ENCODE results near the gene CARHSP1. TPM values are rescaled to one million over a fixed set of nuclear protein-coding genes. Genes with fewer than 3 reads are reported as not detected.
A peak's percentile ranks its signal among the peaks of the same experiment; 100 is the strongest.

CARHSP1 gene
- 60.6 and 93.6 TPM in 2 replicates for polyA plus RNA-seq (2012; rRNA removed)
- 41.7 and 53.3 TPM in 2 replicates for polyA plus RNA-seq (2012; cell fraction: cytosol; rRNA removed)
- 56.6 and 82.5 TPM in 2 replicates for polyA plus RNA-seq (2012; cell fraction: nucleus; rRNA removed)

DNA sequence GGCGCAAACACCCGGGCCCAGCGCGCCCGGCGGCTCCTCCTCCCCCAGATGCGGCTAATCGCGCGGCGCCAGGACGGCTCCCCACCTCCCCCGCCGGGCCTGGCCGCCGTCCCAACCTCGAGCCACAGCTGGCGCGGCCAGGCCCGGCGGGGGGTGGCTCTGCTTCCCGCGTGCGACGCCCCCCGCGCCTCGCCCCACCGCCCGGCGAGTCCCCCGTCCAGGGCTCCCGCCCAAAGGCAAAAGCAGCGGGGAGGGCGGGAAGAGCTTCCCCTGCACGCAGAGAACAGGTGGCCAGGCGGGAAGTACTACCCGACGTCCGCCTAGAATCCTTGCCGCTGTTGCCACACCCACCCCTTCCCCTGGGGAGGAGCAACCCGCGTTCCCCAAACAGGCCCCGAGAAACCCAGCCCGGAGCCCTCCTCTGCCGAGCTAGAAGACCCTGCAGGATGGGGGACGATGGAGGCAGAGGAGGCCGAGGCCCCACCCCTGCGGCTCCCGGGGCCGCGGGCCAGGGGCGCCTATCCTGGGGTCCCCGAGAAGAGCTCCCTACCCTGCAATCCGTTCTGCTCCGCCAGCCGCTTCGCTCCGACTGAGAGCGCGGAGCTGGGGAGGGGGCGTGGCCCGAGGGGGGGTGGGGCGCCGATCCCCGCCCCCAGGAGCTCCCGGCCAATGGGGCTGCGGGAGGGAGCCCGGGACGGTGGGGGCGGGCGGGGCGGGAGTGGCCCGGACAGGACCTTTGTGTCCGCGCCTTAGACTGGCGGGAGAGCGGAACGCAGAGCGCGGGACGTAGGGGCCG is at the start of gene CARHSP1:
Gene CARHSP1 (minus strand): TSS at position 591 of the 796 bp plus-strand sequence. CDS start 9,678 bp downstream, outside the sequence.
- CTCF ChIA-PET: interaction anchor here (0.8 to 4.8 kb wide), 16 partner anchors 11 to 300 kb away, joined by 3 to 50 read pairs (median 4); partner anchors contain the start of genes PMM2 and TMEM186
- Histone ChIP-seq H3K9ac (peak within 1 kb of the TSS; percentile 88), H2AFZ (ENCODE audit: low read depth) (peak within 1 kb of the TSS; percentile 86; the same call in 1 of the 2 replicates), H3K4me3 (ENCODE audit: low read depth in 2 of 2, low read length in 1 of 2) (peak within 1 kb of the TSS; percentile 62 to 81), H3F3A (replicated peaks; ENCODE audit: insufficient read depth) (peaks cover 4% of the 10 kb centered on the region), H3K9me3 (no peaks in the 10 kb centered on the region), H3K27ac (ENCODE audit: low read depth in 2 of 2, low read length in 1 of 2) (peak within 1 kb of the TSS; percentile 77 to 83), H3K9me2 (no peaks in the 10 kb centered on the region), H3K4me2 (peak within 1 kb of the TSS; percentile 100), H3K4me1 (ENCODE audit: control insufficient read depth in 1 of 2, insufficient read depth in 2 of 2, low read depth in 1 of 2, low read length in 1 of 2) (peaks cover 26 to 31% of the 10 kb centered on the region in 2 experiments; a peak in 2 of 4 replicates), H3K79me2 (ENCODE audit: insufficient read depth) (peaks cover 46% of the 10 kb centered on the region), H3K36me3 (replicated peaks in 1 of 2; ENCODE audit: control insufficient read depth in 1 of 2, insufficient read depth in 2 of 2, low read length in 1 of 2) (no peaks in the 10 kb centered on the region), H4K20me1 (ENCODE audit: insufficient read depth) (peaks cover 29% of the 10 kb centered on the region), H3K27me3 (ENCODE audit: insufficient read depth) (no peaks in the 10 kb centered on the region)
- 1% methylated on average over 21 of the region's 83 CpGs for WGBS (ENCODE audit: low lambda C conversion rate)
- POLR2A ChIA-PET: interaction anchor here (0.6 to 1.8 kb wide), 14 partner anchors 11 to 223 kb away, joined by 3 to 10 read pairs (median 4); partner anchors contain the start of genes HAPSTR1, PMM2 and TMEM186
- peak; percentile 99 for DNase-seq
- no peak for TF ChIP-seq USF2 (IDR thresholded peaks at IDR 0.05; ENCODE audit: borderline replicate concordance, low read depth, low read length)
- no peak for TF ChIP-seq MEF2A (IDR thresholded peaks at IDR 0.05; ENCODE audit: borderline replicate concordance, low read depth)
- TF ChIP-seq, protein P1, sequence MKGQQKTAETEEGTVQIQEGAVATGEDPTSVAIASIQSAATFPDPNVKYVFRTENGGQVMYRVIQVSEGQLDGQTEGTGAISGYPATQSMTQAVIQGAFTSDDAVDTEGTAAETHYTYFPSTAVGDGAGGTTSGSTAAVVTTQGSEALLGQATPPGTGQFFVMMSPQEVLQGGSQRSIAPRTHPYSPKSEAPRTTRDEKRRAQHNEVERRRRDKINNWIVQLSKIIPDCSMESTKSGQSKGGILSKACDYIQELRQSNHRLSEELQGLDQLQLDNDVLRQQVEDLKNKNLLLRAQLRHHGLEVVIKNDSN (IDR thresholded peaks at IDR 0.05; ENCODE audit: borderline replicate concordance, low read depth): no peak
- no peak for TF ChIP-seq CHD2 (IDR thresholded peaks at IDR 0.05; ENCODE audit: low read length, partially characterized antibody)
- peak; percentile 95 for TF ChIP-seq TAF1 (IDR thresholded peaks at IDR 0.05; ENCODE audit: borderline replicate concordance, low read depth, low read length)
- TF ChIP-seq ELF1 (IDR thresholded peaks at IDR 0.05): no peak
- no peak for TF ChIP-seq FOXM1 (IDR thresholded peaks at IDR 0.05; ENCODE audit: low read depth)
- peak; percentile 88 for TF ChIP-seq POLR2AphosphoS5 (IDR thresholded peaks at IDR 0.05; ENCODE audit: low read depth, low read length)
- no peak for TF ChIP-seq EZH2phosphoT487 (IDR thresholded peaks at IDR 0.05; ENCODE audit: borderline replicate concordance, low read depth)
- TF ChIP-seq SIN3A (IDR thresholded peaks at IDR 0.05; ENCODE audit: borderline replicate concordance, low read depth, low read length): peak; percentile 49; the same call in 1 of the 2 replicates
- TF ChIP-seq RXRA (IDR thresholded peaks at IDR 0.05; ENCODE audit: borderline replicate concordance, low read depth): no peak
- TF ChIP-seq PBX3 (IDR thresholded peaks at IDR 0.05): no peak
- TF ChIP-seq SMC3 (IDR thresholded peaks at IDR 0.05; ENCODE audit: low read depth, low read length): no peak
- no peak for TF ChIP-seq IRF3 (IDR thresholded peaks at IDR 0.05; ENCODE audit: low read depth, low read length)
- peak in 1 of 2 experiments; percentile 35; a peak in 1 of 4 replicates for TF ChIP-seq EP300 (IDR thresholded peaks at IDR 0.05; ENCODE audit: borderline replicate concordance in 1 of 2, low read depth in 1 of 2, low read length in 1 of 2)
- no peak for TF ChIP-seq YY1 (IDR thresholded peaks at IDR 0.05; ENCODE audit: low read depth)
- no peak for TF ChIP-seq JUND (IDR thresholded peaks at IDR 0.05)
- no peak for TF ChIP-seq FOSL2 (IDR thresholded peaks at IDR 0.05; ENCODE audit: borderline replicate concordance, low read depth)
- TF ChIP-seq GABPA (IDR thresholded peaks at IDR 0.05; ENCODE audit: low read depth): no peak
- TF ChIP-seq RCOR1 (IDR thresholded peaks at IDR 0.05; ENCODE audit: low read length): no peak
- TF ChIP-seq RAD21 (IDR thresholded peaks at IDR 0.05; ENCODE audit: low read length): no peak
- TF ChIP-seq, protein P2, sequence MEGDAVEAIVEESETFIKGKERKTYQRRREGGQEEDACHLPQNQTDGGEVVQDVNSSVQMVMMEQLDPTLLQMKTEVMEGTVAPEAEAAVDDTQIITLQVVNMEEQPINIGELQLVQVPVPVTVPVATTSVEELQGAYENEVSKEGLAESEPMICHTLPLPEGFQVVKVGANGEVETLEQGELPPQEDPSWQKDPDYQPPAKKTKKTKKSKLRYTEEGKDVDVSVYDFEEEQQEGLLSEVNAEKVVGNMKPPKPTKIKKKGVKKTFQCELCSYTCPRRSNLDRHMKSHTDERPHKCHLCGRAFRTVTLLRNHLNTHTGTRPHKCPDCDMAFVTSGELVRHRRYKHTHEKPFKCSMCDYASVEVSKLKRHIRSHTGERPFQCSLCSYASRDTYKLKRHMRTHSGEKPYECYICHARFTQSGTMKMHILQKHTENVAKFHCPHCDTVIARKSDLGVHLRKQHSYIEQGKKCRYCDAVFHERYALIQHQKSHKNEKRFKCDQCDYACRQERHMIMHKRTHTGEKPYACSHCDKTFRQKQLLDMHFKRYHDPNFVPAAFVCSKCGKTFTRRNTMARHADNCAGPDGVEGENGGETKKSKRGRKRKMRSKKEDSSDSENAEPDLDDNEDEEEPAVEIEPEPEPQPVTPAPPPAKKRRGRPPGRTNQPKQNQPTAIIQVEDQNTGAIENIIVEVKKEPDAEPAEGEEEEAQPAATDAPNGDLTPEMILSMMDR (IDR thresholded peaks at IDR 0.05): no peak

Data from SK-N-SH (cell line).